Fibroblast of lung (primary cell): ENCODE results near the gene RYR2. TPM values are rescaled to one million over a fixed set of nuclear protein-coding genes. Genes with fewer than 3 reads are reported as not detected.

Source experiments
- DNase-seq, 2 donors: peaks; one replicate each; pipeline versions ENCODE4 v3.0.0 to v3.0.0-alpha.2; 2010; ENCODE audit warnings: low read depth in 2 of 2
- H2AFZ ChIP-seq: 2 replicates; pipeline ENCODE4 v1.5.1; 2012; ENCODE audit warnings: low read length, control low read depth, inconsistent platforms
- H3K27ac ChIP-seq: 2 replicates; pipeline ENCODE4 v1.5.1; 2011; ENCODE audit warnings: low read length, control low read depth; ENCODE audit not compliant: insufficient read depth
- H3K27me3 ChIP-seq: 2 replicates; pipeline ENCODE4 v1.5.1; 2011; ENCODE audit warnings: mild to moderate bottlenecking, low read length; ENCODE audit not compliant: control insufficient read depth, insufficient read depth
- H3K36me3 ChIP-seq: 2 replicates; pipeline ENCODE4 v1.5.1; 2011; ENCODE audit warnings: low read length; ENCODE audit not compliant: control insufficient read depth, insufficient read depth
- H3K4me1 ChIP-seq: 2 replicates; pipeline ENCODE4 v1.5.1; 2011; ENCODE audit warnings: low read length; ENCODE audit not compliant: control insufficient read depth, insufficient read depth; ENCODE audit errors: extremely low read depth
- H3K4me2 ChIP-seq: 2 replicates; pipeline ENCODE4 v1.5.1; 2011; ENCODE audit warnings: low read length, control low read depth; ENCODE audit not compliant: insufficient read depth; ENCODE audit errors: extremely low read depth
- H3K4me3 ChIP-seq, 4 experiments: fragments of 200-600 bp in 1 of 4; sonication (generic) in 1 of 4; replicated peaks in 1 of 4; 2 replicates each; pipeline ENCODE4 v1.5.1; 2011 to 2016; ENCODE audit warnings: low read length in 4 of 4, low read depth in 3 of 4, mild to moderate bottlenecking in 3 of 4, control low read depth in 2 of 4, inconsistent platforms in 1 of 4, mixed read lengths in 1 of 4; ENCODE audit not compliant: insufficient read depth in 1 of 4; ENCODE audit errors: control extremely low read depth in 1 of 4
- H3K79me2 ChIP-seq: 2 replicates; pipeline ENCODE4 v1.5.1; 2012; ENCODE audit warnings: mild to moderate bottlenecking, low read length, inconsistent platforms; ENCODE audit not compliant: control insufficient read depth, insufficient read depth
- H3K9ac ChIP-seq: 2 replicates; pipeline ENCODE4 v1.5.1; 2011; ENCODE audit warnings: mild to moderate bottlenecking, low read length, control low read depth; ENCODE audit not compliant: insufficient read depth
- H3K9me3 ChIP-seq: 2 replicates; pipeline ENCODE4 v1.5.1; 2012; ENCODE audit warnings: low read depth, low read length; ENCODE audit not compliant: control insufficient read depth, insufficient read depth
- H4K20me1 ChIP-seq: 2 replicates; pipeline ENCODE4 v1.5.1; 2011; ENCODE audit warnings: low read length; ENCODE audit not compliant: control insufficient read depth, insufficient read depth; ENCODE audit errors: extremely low read depth
- CTCF ChIP-seq, 2 donors: IDR thresholded peaks in 1 of 2; conservative IDR thresholded peaks in 1 of 2; 1 replicate in 1 of 2; 2 replicates in 1 of 2; pipeline ENCODE4 v1.5.1; 2011 to 2012; ENCODE audit warnings: low read length in 2 of 2, control low read depth in 1 of 2, inconsistent platforms in 1 of 2, low read depth in 1 of 2, mild to moderate bottlenecking in 1 of 2
- EZH2 ChIP-seq: IDR thresholded peaks from 2 replicates; pipeline ENCODE4 v1.5.1; 2012; ENCODE audit warnings: low read length, control low read depth, mild to moderate bottlenecking; ENCODE audit errors: missing control alignments
- polyA plus RNA-seq, 2 donors: library from polyadenylated mRNA; depleted of rRNA in 1 of 2; stranded (reverse) in 1 of 2; unstranded in 1 of 2; fragments of >200 nt; gene quantifications; 2 replicates each; pipeline ENCODE4 v1.2.1, GENCODE V29; 2011 to 2012; ENCODE audit warnings: missing spikeins in 1 of 2
- total RNA-seq: library from RNA; depleted of rRNA; stranded (reverse); fragments of >200 nt; gene quantifications from 2 replicates; pipeline ENCODE4 v1.2.1, GENCODE V29; 2014

RYR2 gene
- total and polyA plus RNA-seq, 2 donors (not counting 1 experiment from before 2014, with no cell fraction given), result 0.06 to 0.17 TPM

GRCh38 chr1:237608433-237608832 is 566.4 kb downstream of the RYR2 start:
- DNase-seq, result no peak
- Histone ChIP-seq H3K27me3 (no peaks in the 10 kb centered on the region), H3K9ac (no peak overlapping the region), H3K4me3 (no peak overlapping the region), H3K9me3 (no peaks in the 10 kb centered on the region), H3K36me3 (no peaks in the 10 kb centered on the region), H3K4me2 (no peak overlapping the region), H4K20me1 (no peaks in the 10 kb centered on the region), H3K27ac (no peak overlapping the region), H2AFZ (no peak overlapping the region), H3K4me1 (no peaks in the 10 kb centered on the region), H3K79me2 (no peaks in the 10 kb centered on the region)
- TF ChIP-seq EZH2, result no peak
- no peak for TF ChIP-seq CTCF (conservative IDR thresholded peaks at IDR 0.05 in 1 of 2, IDR thresholded peaks at IDR 0.05 in 1 of 2; ENCODE audit: low read depth in 1 of 2, low read length in 2 of 2)

GRCh38 chr1:237610157-237610556 is 568.2 kb downstream of the RYR2 start:
- H3K27me3 ChIP-seq, result no peaks in the 10 kb centered on the region
- H3K9me3 ChIP-seq, result no peaks in the 10 kb centered on the region
- no peak overlapping the region for H3K9ac ChIP-seq
- H3K4me3 ChIP-seq, result no peak overlapping the region
- H3K4me1 ChIP-seq, result no peaks in the 10 kb centered on the region
- no peaks in the 10 kb centered on the region for H3K79me2 ChIP-seq
- H3K4me2 ChIP-seq, result no peak overlapping the region
- H3K36me3 ChIP-seq, result no peaks in the 10 kb centered on the region
- H4K20me1 ChIP-seq, result no peaks in the 10 kb centered on the region
- TF ChIP-seq EZH2, result no peak
- TF ChIP-seq CTCF (conservative IDR thresholded peaks at IDR 0.05 in 1 of 2, IDR thresholded peaks at IDR 0.05 in 1 of 2; ENCODE audit: low read depth in 1 of 2, low read length in 2 of 2), result no peak
- no peak for DNase-seq
- H3K27ac ChIP-seq, result no peak overlapping the region
- no peak overlapping the region for H2AFZ ChIP-seq

- no peak overlapping the region for H2AFZ ChIP-seq
- no peak overlapping the region for H3K4me2 ChIP-seq
- no peak for DNase-seq
- TF ChIP-seq CTCF (conservative IDR thresholded peaks at IDR 0.05 in 1 of 2, IDR thresholded peaks at IDR 0.05 in 1 of 2; ENCODE audit: low read depth in 1 of 2, low read length in 2 of 2), result no peak
- no peak for TF ChIP-seq EZH2
- no peaks in the 10 kb centered on the region for H3K27me3 ChIP-seq
- no peaks in the 10 kb centered on the region for H3K79me2 ChIP-seq
- no peak overlapping the region for H3K4me3 ChIP-seq
- H3K36me3 ChIP-seq, result no peaks in the 10 kb centered on the region
- no peaks in the 10 kb centered on the region for H4K20me1 ChIP-seq
- H3K9me3 ChIP-seq, result no peaks in the 10 kb centered on the region
- H3K4me1 ChIP-seq, result no peaks in the 10 kb centered on the region
- H3K9ac ChIP-seq, result no peak overlapping the region
- no peak overlapping the region for H3K27ac ChIP-seq
Observed at GRCh38 chr1:237613984-237614383, 572.0 kb downstream of the RYR2 start.
